GM10266 (cell line): ENCODE measurements around the gene AMER1.
"Not testable (repeated sequence)": the region's sequence is repeated elsewhere in the genome, so short reads cannot be mapped to it uniquely, and the experiment has no call there.

Source experiments
- DNase-seq: peaks from one replicate; pipeline ENCODE4 v3.0.0; 2012; ENCODE audit errors: extremely low spot score
- CTCF ChIP-seq: IDR thresholded peaks from 2 replicates; pipeline ENCODE4 v1.5.1; 2012; ENCODE audit warnings: mild to moderate bottlenecking, low read depth; ENCODE audit not compliant: control insufficient read depth, insufficient read depth; ENCODE audit errors: missing control alignments

AMER1 gene

GRCh38 chrX:64205441-64205734, at the start of gene AMER1:
Gene AMER1 (minus strand): TSS chrX:64205708. CDS start chrX:64193286, 12,422 bp downstream.
- DNase-seq: no peak
- no peak for TF ChIP-seq CTCF

GRCh38 chrX:64230123-64230970, 24.8 kb upstream of the AMER1 start, which contains the start of gene ASB12:
Gene ASB12 (minus strand): TSS chrX:64230607. CDS start chrX:64225650, 4,957 bp downstream.
- no peak for TF ChIP-seq CTCF
- DNase-seq: no peak

- no peak for TF ChIP-seq CTCF
- no peak for DNase-seq
Measured at GRCh38 chrX:64229154-64229553, 23.6 kb upstream of the AMER1 start.

- DNase-seq: no peak
- no peak for TF ChIP-seq CTCF
Measured at GRCh38 chrX:64218023-64218422, 12.5 kb upstream of the AMER1 start.

- not testable (repeated sequence) for DNase-seq
Measured at GRCh38 chrX:64213989-64214388, 8.5 kb upstream of the AMER1 start.

GRCh38 chrX:64206556-64207162, 1.2 kb upstream of the AMER1 start:
- no peak for TF ChIP-seq CTCF
- no peak for DNase-seq

GRCh38 chrX:64205735-64206501, 410 bp upstream of the AMER1 start:
- TF ChIP-seq CTCF: no peak
- peak; percentile 89 for DNase-seq
